Suppressor macrophage (primary cell): Measurements from ENCODE around the gene FCAR.
"Not testable (repeated sequence)": the region's sequence is repeated elsewhere in the genome, so short reads cannot be mapped to it uniquely, and the experiment has no call there.

ENCODE experiments used
- DNase-seq, 4 experiments: peaks; one replicate each; pipeline ENCODE4 v3.0.0-alpha.2; 2020 to 2022
- total RNA-seq, 17 experiments: gene quantifications; one replicate each; lab custom pipeline; 2026; ENCODE audit warnings: mixed read lengths in 6 of 17, inconsistent platforms in 3 of 17; lab: John Stamatoyannopoulos, UW

The FCAR gene
- 3.1 to 37.8 (median 10.2) reads per million in 17 experiments for total RNA-seq

DNA sequence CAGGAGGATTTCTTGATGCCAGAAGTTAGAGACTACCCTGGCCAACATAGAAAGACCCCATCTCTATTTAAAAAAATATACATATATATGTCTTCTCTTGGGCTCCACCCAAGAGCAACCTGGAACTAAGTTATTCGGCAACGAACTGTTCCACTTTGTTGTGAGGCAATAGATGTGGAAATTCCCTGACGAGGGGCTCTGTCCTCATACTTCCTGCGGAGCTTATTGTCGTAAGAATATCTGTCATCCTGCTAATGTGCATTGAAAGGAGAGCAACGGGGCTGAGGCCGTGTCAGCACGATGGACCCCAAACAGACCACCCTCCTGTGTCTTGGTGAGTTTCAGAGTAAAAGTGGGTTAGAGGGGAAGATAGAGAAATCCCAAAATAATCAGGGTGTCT, at the start of gene FCAR:
TSS of gene FCAR (plus strand) at position 246 of the 400 bp plus-strand sequence. CDS start at position 301, 55 bp downstream.
- DNase-seq = peak; percentile 82 to 92 (median 88)

DNA sequence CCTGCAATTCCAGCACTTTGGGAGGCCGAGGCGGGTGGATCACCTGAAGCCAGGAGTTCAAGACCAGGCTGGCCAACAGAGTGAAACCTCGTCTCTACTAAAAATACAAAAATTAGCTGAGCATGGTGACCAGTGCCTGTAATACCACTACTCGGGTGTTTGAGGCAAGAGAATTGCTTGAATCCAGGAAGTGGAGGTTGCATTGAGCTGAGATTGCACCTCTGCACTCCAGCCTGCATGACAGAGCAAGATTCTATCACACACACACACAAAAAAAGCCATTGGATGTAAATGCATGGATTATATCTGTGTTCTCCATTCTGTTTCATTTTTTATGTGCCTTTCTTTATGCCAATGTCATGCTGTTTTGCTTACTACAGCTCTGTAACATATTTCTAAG, 49.6 kb upstream of the FCAR start:
- DNase-seq = peak; percentile 15 to 57 (median 50)

DNA sequence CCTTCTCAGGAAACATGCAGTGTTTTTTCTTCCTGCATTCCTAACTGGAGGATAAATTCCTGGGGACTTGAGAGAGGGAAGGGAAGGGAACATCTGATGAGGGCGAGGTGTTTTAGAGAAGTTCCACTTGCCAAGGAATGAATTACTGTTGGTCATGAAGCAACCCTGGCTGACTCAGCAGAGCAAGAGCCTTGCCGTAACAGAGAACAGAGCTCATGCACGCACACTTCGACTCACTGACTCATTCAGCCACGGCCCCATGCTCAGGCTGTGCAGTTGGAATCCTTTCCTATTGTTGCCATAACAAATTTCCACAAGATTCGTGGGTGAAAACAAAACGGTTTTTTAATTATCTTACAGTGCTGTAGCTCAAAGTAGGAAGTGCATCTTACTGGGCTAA, 48.7 kb upstream of the FCAR start:
- DNase-seq = peak in 3 of 4 experiments; percentile 15 to 23 (median 22)

DNA sequence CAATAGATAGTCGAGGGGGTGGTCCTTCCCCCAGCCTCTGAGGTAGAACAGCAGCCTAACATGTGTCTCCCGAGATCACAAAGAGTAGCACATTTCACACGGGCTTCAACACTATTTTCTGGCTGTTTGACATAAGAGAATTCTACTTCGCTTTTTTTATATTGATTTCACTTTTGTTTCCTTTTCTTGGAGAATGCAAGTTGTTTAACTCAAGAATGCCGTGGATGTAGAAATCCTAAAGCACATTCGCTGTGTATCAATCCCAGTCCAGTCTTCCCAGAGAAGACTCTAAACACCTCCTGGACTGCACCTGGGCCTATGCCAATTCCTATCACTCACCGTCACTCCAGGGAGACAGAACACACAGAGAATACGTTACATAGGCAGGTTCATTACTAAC, 46.0 kb upstream of the FCAR start:
- not testable (repeated sequence) for DNase-seq

DNA sequence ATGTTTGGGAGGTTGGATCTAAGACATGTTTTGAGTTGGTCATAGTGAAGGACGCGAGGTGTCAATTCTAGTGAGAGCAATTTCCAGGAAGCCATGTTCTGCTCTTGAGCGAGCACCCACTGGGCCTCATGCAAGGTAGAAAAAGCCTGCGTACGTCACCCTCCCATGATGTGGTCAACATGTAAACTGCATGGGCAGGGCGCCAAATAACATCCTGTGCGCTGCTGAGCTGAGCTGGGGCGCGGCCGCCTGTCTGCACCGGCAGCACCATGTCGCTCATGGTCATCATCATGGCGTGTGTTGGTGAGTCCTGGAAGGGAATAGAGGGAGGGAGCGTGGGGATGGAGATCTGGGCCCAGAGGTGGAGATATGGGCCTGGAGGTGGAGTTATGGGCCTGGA, 41.5 kb upstream of the FCAR start, which contains the start of gene KIR2DS4:
TSS of gene KIR2DS4 (plus strand) at position 181 of the 400 bp plus-strand sequence.
- not testable (repeated sequence) for DNase-seq

DNA sequence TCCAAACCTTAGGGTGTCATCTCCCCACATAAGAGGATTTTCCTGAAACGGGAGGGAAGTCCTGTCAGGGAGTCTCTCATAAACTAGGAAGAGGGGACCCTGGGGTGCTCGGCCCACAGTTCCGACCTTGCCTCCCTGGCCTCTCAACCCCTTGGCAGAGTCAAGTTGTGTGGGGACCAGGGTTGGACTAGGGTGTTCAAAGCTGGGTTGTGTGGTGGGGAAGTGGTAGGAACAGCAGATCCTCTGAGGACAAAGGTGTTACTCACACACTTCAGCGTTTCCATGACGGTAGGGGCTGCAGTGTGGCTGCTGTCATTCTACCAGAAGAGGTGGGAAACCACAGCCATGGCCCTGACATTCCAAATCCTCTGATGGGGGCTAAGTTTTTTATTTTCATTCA, 38.9 kb upstream of the FCAR start:
- not testable (repeated sequence) for DNase-seq

DNA sequence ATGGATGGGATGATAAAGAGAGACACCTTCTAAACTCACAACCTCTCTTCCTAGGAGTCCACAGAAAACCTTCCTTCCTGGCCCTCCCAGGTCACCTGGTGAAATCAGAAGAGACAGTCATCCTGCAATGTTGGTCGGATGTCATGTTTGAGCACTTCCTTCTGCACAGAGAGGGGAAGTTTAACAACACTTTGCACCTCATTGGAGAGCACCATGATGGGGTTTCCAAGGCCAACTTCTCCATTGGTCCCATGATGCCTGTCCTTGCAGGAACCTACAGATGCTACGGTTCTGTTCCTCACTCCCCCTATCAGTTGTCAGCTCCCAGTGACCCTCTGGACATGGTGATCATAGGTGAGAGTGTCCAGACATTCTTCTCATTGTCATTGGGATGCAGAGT, 36.5 kb upstream of the FCAR start:
- peak; percentile 39 to 67 (median 54) for DNase-seq

DNA sequence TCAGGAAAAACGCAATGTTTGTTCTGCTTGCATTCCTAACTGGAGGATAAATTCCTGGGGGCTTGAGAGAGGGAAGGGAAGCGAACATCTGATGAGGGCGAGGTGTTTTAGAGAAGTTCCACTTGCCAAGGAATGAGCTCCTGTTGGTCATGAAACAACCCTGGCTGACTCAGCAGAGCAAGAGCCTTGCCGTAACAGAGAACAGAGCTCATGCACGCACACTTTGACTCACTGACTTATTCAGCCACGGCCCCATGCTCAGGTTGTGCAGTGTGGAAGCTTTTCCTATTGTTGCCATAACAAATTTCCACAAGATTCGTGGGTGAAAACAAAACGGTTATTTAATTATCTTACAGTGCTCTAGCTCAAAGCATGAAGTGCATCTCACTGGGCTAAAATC, 30.9 kb upstream of the FCAR start:
- DNase-seq = peak in 1 of 4 experiments; percentile 16

DNA sequence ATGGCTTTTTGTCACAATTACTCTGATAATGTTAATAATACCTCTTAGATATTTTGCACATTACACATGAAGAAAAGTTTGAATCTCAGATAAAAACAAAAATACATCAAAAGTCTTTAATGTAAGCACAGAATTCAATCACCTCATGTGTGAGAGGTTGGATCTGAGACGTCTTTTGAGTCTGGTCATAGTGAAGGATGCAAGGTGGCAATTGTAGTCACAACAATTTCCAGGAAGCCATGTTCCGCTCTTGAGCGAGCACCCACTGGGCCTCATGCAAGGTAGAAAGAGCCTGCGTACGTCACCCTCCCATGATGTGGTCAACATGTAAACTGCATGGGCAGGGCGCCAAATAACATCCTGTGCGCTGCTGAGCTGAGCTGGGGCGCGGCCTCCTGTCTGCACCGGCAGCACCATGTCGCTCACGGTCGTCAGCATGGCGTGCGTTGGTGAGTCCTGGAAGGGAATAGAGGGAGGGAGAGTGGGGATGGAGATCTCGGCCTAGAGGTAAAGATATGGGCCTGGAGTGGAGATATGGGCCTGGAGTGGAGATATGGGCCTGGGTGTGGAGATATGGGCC, 23.9 kb upstream of the FCAR start, which contains the start of gene KIR3DL2:
TSS of gene KIR3DL2 (plus strand) at position 383 of the 580 bp plus-strand sequence. CDS start at position 416, 33 bp downstream.
- not testable (repeated sequence) for DNase-seq

DNA sequence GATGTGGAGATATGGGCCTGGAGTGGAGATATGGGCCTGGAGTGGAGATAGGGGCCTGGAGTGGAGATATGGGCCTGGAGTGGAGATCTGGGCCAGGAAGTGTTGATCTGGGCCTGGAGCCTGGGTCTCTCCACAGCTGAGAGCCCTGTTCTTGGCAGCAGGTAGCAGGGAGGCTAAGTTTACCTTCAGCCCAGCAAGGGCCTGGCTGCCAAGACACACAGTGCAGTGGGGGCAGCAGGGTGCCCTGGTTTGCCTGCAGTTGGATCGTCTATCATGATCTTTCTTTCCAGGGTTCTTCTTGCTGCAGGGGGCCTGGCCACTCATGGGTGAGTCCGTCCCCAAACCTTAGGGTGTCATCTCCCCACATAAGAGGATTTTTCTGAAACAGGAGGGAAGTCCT, 23.1 kb upstream of the FCAR start:
- no peak for DNase-seq

DNA sequence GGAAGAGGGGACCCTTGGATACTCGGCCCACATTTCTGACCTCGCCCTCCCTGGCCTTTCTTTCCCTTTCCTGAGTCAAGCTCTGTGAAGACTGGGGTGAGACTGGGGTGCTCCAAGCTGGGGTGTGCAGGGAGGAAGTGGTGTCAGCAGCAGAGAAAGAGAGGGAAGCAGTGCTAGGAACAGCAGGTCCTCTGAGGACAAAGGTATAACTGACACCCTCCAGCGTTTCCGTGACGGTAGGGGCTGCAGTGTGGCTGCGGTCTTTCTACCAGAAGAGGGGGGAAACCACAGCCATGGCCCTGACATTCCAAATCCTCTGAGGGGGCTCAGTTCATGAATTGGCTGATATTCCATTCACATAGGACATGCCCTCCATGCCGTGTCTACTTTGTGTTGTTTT, 22.7 kb upstream of the FCAR start:
- no peak for DNase-seq

DNA sequence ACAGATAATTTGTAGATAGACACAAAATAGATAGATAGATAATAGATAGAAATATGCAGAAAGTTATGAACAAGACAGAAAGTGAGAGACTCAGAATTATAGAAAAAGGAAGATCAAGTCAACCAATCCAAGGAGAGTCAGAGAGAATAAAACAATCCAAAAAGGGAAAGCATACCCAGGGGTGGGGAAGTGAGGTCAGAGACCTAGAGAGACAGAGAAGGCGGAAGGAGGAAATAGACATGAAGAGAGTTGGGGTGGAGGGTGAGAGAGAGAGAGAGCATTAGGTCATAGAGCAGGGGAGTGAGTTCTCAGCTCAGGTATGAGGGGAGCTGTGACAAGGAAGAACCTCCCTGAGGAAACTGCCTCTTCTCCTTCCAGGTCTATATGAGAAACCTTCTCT, 18.8 kb upstream of the FCAR start:
- peak in 3 of 4 experiments; percentile 35 to 54 (median 52) for DNase-seq

DNA sequence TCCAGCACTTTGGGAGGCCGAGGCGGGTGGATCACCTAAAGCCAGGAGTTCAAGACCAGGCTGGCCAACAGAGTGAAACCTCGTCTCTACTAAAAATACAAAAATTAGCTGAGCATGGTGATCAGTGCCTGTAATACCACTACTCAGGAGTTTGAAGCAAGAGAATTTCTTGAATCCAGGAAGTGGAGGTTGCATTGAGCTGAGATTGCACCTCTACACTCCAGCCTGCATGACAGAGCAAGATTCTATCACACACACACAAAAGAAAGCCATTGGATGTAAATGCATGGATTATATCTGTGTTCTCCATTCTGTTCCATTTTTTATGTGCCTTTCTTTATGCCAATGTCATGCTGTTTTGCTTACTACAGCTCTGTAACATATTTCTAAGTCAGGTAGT, 15.6 kb upstream of the FCAR start:
- peak in 3 of 4 experiments; percentile 15 to 25 (median 16) for DNase-seq

DNA sequence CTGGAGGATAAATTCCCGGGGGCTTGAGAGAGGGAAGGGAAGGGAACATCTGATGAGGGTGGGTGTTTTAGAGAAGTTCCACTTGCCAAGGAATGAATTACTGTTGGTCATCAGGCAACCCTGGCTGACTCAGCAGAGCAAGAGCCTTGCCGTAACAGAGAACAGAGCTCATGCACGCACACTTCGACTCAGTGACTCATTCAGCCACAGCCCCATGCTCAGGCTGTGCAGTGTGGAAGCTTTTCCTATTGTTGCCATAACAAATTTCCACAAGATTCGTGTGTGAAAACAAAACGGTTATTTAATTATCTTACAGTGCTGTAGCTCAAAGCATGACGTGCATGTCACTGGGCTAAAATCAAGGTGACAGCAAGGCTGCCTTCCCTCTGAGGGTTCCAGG, 14.6 kb upstream of the FCAR start:
- peak; percentile 75 to 91 (median 78) for DNase-seq

DNA sequence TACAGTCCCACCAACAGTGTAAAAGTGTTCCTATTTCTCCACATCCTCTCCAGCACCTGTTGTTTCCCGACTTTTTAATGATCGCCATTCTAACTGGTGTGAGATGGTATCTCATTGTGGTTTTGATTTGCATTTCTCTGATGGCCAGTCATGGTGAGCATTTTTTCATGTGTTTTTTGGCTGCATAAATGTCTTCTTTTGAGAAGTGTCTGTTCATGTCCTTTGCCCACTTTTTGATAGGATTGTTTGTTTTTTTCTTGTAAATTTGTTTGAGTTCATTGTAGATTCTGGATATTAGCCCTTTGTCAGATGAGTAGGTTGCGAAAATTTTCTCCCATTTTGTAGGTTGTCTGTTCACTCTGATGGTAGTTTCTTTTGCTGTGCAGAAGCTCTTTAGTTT, 10.6 kb upstream of the FCAR start:
- DNase-seq = not testable (repeated sequence)

DNA sequence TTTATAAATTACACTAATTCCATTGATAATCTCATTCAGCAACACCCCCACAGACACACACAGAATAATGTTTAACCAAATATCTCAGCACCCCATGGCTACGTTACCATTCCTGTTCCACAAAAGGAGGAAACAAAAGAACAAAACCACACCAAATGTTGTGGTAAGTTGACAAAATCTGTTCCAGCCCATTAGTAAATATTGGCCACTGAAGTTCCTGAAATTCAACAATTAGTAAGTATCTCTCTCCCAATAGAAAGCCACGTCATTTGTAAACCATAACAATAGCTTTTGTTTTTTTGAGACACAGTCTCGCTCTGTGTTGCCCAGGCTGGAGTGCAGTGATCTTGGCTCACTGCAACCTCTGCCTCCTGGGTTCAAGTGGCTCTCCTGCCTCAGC, 2.3 kb upstream of the FCAR start:
- peak in 3 of 4 experiments; percentile 16 to 63 (median 58) for DNase-seq

DNA sequence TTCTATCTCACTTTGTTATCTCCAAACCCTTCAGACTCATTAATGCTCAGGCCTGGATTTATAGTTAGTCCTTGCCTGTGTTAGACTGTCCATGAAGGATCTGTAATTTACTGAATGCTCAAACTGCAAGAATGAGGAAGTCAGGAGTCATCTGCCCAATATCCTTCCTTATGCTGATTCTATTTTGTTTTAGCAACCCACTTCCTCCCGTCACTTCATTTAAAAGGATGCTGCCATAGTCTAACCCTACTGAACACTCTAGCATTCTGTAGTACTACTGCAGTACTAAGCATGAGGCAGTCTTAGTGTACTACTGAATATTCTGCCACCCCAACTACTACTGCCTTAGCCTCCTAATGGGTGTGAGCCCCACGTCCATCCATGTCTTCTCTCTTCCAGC, 1.5 kb downstream of the FCAR start:
- DNase-seq = peak; percentile 59 to 89 (median 78)

DNA sequence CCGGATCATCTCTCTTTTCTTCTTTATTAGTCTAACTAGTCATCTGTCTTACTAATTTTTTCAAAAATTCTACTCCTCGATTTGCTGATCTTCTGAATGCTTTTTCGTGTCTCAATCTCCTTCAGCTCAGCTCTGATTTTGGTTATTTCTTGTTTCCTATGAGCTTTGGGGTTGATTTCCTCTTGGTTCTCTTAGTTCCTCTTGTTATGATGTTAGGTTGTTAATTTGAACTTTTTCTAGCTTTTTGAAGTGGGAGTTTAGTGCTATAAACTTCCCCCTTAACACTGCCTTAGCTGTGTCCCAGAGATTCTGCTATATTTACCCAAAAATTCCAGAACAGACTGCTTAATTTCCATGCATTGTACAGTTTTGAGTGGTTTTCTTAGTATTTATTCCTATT, 3.4 kb downstream of the FCAR start:
- DNase-seq = peak in 3 of 4 experiments; percentile 56 to 84 (median 81)

DNA sequence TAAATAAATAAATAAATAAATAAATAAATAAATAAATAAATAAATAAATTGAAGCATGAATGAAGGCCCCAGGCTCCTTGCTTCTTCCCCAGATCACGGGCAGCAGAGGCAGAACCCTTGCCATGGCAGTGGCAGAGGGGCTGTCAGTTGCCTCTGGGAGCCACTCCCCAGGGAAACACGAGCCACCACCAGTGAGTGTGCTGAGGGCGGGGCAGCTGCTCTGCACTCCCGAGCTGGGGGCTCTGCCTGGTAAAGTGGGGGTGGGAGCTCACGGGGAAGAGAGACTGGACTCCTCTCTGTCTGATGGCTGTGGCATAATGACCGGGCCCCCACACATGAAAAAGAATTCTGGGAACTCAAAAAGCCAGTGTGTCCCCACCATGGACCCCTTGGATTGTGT, 7.8 kb downstream of the FCAR start:
- no peak for DNase-seq

DNA sequence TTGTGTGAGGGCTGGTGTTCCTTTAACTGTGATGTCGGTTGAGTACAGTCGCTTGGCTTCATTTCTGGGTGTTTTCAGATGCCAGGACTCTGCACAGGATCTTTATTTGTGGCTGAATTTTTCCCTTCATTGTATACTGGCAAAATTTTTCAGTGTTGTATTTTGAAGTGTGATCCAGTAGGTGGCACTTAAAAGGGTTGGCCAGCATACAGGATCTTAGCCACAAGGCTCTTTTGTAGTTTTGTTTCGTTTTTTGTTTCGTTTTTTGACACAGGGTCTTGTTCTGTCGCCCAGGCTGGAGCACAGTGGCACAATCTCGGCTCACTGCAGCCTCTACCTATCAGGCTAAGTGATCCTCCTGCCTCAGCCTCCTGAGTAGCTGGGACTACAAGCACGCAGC, 8.7 kb downstream of the FCAR start:
- DNase-seq = peak in 3 of 4 experiments; percentile 36 to 53 (median 52)

DNA sequence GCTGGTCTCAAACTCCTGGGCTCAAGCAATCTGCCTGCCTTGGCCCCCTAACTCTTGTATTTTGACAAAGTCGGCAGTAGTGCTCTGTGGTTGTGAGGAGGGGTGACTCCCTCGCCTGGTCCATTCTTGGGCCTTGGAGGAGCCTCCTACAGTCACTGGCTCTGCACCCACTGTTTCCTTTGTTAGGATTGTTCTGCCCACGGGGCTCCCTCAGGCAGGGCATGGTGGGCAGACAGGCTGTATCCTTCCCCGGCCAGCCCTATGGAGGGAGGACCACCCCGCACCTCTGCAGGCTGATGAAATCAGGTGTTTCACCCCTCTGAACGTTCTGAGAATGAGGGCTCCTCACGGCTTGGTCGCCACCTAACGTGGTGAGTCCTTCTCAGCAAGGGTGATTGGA, 9.2 kb downstream of the FCAR start:
- DNase-seq = no peak

DNA sequence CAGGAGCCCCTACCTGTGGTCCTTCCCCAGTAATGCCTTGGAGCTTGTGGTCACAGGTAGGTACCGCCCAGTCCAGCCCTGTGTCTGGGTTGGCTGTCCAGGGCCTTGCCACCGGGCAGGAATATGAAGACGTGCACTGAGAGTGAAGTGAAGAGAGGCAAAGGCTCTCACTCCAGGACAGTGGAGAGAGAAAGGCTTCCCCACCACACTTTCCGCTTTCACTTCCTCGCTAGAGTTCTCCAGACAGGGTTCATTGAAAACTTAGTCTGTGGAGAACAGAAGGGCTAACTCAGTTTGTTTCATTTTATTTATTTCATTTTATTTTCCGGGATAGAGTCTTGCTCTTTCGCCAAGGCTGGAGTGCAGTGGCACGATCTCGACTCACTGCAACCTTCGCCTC, 14.2 kb downstream of the FCAR start:
- peak; percentile 18 to 54 (median 34) for DNase-seq

DNA sequence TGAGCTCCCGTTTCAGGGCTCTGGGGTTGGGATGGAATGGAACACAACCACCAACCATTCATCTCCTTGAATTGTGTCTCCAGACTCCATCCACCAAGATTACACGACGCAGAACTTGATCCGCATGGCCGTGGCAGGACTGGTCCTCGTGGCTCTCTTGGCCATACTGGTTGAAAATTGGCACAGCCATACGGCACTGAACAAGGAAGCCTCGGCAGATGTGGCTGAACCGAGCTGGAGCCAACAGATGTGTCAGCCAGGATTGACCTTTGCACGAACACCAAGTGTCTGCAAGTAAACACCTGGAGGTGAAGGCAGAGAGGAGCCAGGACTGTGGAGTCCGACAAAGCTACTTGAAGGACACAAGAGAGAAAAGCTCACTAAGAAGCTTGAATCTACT, 15.5 kb downstream of the FCAR start:
- no peak for DNase-seq

DNA sequence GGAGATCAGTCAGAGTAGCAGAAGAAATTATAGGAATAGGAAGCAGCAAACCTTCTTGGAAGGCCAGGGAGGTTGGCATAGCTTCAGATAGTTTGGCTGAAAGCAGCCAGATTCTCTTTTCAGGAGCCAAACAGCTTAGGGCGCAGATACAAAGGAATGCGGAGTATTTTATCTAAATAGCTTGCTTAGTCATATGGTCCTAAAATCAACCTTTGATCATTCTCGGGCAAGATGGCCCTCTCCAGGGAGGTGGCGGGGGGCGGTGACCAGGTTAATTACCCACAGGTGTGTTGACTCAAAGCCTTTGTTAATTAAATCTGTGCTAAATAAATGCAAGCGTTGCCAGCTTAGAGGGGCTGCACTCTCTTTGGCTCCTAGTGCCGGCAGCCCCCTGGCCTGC, 19.4 kb downstream of the FCAR start:
- DNase-seq = no peak

DNA sequence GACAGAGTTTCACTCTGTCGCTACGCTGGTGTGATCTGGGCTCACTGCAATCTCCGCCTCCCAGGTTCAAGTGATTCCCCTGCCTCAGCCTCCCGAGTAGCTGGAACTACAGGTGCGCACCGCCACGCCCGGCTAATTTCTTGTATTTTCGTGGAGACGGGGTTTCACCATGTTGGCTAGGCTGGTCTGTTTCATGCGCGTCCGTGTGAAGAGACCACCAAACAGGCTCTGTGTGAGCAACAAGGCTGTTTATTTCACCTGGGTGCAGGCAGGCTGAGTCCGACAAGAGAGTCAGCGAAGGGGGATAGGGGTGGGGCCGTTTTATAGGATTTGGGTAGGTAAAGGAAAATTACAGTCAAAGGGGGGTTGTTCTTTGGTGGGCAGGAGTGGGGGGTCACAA, 20.1 kb downstream of the FCAR start:
- DNase-seq = not testable (repeated sequence)
